Cardiac fibroblast (primary cell): ENCODE measurements around the gene NAV2.

Experiments used
- DNase-seq, 2 donors: peaks; one replicate each; pipeline versions ENCODE4 v3.0.0 to v3.0.0-alpha.2; 2010; ENCODE audit warnings: low read depth in 2 of 2
- H3K4me3 ChIP-seq, 2 donors: replicated peaks in 1 of 2; 1 replicate in 1 of 2; 2 replicates in 1 of 2; pipeline ENCODE4 v1.5.1; 2011; ENCODE audit warnings: low read depth in 2 of 2, low read length in 2 of 2, mild to moderate bottlenecking in 2 of 2, moderate library complexity in 1 of 2
- TF ChIP-seq, protein P1 (sequence below): IDR thresholded peaks from one replicate; pipeline ENCODE4 v1.5.1; 2011; ENCODE audit warnings: low read depth, mild to moderate bottlenecking, low read length, inconsistent platforms

The NAV2 gene

GRCh38 chr11:19853016-19853415 is 140.4 kb downstream of the NAV2 start:
- H3K4me3 ChIP-seq, result no peak overlapping the region
- TF ChIP-seq, protein P1, sequence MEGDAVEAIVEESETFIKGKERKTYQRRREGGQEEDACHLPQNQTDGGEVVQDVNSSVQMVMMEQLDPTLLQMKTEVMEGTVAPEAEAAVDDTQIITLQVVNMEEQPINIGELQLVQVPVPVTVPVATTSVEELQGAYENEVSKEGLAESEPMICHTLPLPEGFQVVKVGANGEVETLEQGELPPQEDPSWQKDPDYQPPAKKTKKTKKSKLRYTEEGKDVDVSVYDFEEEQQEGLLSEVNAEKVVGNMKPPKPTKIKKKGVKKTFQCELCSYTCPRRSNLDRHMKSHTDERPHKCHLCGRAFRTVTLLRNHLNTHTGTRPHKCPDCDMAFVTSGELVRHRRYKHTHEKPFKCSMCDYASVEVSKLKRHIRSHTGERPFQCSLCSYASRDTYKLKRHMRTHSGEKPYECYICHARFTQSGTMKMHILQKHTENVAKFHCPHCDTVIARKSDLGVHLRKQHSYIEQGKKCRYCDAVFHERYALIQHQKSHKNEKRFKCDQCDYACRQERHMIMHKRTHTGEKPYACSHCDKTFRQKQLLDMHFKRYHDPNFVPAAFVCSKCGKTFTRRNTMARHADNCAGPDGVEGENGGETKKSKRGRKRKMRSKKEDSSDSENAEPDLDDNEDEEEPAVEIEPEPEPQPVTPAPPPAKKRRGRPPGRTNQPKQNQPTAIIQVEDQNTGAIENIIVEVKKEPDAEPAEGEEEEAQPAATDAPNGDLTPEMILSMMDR, result no peak
- peak in 1 of 2 donors; percentile 62 for DNase-seq

GRCh38 chr11:19853920-19854319 is 141.3 kb downstream of the NAV2 start:
- TF ChIP-seq, protein P1, result no peak
- no peak for DNase-seq
- H3K4me3 ChIP-seq, result no peak overlapping the region

DNA sequence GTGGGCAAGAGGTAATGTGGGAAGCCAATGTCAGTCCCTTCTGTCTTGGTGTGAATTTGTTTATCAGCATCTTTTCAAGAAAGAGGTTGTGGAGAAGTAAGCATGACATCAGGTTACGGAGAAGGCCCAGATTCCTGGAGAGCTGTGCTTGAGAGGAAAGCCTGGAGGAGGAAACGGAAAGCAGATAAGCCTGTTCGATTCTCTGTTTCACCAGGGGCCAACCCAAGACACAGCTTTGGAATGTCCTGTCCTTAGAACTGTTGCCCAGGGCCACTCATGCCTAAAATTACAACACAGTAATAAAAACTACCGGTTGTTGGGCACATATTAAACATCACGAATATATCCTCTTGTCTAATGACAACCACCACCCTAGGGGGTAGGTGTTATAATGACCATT is 148.5 kb downstream of the NAV2 start:
- TF ChIP-seq, protein P1, result no peak
- peak; percentile 35 to 75 for DNase-seq
- H3K4me3 ChIP-seq, result no peak overlapping the region

DNA sequence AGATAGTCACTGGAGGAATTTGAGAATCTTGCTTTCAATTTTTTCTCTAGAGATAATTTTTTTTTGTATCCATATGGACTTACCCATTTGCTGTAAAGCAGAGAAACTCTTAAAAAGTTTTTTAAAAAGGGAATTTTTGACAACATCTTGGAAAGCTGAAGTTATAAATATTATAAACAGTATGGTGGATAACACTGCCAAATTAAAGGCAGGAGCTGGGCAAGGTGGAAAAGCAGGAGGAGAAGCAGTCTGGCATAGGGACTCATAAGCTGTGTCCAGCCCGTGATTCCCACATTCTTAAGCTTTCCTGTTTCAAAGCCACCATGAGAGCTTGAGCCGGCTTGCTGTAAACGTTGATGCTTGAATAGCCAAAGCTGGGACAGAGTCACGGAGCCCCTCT is 149.5 kb downstream of the NAV2 start:
- DNase-seq, result no peak
- TF ChIP-seq, protein P1, result no peak
- H3K4me3 ChIP-seq, result no peak overlapping the region

DNA sequence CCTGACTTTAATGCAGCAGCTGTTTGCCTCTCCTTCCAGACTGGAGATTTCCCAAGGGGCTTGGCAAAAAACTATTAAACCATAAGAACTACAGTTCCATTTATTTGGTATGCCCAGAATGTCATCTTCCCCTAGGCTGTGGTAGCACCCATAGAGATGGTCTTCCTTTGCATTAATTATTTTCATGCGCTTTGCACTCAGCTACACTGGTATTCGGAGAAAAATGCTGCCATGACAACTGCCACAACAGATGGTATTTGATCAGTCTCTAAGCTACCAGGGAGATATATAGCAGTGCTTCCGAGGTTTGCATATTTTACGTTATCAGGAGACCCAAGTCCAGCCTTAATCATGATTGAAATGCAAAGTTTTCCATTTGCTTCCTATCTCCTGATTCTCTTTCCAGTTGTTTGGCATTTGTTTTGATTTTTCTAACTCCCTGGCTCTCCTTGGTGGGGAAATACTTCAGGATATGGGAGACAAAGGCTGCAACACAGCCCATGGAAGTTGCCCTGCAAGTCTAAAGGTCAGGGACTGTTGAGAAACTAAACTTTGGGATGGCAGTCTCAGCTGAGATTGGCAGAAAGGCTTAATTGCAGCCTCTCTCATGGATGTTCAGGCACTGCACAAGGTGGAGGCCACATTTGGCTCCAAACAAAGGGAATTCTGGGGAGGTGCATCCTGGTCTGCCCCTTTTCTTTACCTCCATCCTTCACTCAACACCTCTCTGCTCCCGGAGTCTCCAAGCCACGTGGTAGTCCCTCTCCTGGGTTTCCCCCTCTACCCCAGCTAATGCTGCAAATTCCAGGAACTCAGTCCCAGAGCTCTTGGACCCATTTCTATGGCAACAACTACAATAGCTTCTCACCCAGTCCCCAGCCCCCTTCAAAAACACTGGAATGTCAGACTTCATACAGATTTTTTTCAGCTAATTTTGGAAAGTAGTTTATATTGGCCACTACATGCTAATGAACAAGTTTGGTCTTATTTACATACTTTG is 151.8 kb downstream of the NAV2 start:
- DNase-seq, result peak in 1 of 2 donors; percentile 48
- TF ChIP-seq, protein P1, result no peak
- no peak overlapping the region for H3K4me3 ChIP-seq

- TF ChIP-seq, protein P1, result no peak
- no peak overlapping the region for H3K4me3 ChIP-seq
Observed at GRCh38 chr11:19866037-19866436, 153.4 kb downstream of the NAV2 start.

GRCh38 chr11:19866521-19866920 is 153.9 kb downstream of the NAV2 start:
- TF ChIP-seq, protein P1, result no peak

More at GRCh38 chr11:19866037-19866436, 153.4 kb downstream of the NAV2 start:
- DNase-seq, result no peak

More at GRCh38 chr11:19866521-19866920, 153.9 kb downstream of the NAV2 start:
- no peak for DNase-seq
- no peak overlapping the region for H3K4me3 ChIP-seq
